ENCODE data around the gene FAM13C. TPM values are rescaled to one million over a fixed set of nuclear protein-coding genes. Genes with fewer than 3 reads are reported as not detected.
"Not testable (repeated sequence)": the region's sequence is repeated elsewhere in the genome, so short reads cannot be mapped to it uniquely, and the experiment has no call there.

The FAM13C gene
- 10 to 100 TPM; 56.7 to 66.7 TPM for total RNA-seq

DNA sequence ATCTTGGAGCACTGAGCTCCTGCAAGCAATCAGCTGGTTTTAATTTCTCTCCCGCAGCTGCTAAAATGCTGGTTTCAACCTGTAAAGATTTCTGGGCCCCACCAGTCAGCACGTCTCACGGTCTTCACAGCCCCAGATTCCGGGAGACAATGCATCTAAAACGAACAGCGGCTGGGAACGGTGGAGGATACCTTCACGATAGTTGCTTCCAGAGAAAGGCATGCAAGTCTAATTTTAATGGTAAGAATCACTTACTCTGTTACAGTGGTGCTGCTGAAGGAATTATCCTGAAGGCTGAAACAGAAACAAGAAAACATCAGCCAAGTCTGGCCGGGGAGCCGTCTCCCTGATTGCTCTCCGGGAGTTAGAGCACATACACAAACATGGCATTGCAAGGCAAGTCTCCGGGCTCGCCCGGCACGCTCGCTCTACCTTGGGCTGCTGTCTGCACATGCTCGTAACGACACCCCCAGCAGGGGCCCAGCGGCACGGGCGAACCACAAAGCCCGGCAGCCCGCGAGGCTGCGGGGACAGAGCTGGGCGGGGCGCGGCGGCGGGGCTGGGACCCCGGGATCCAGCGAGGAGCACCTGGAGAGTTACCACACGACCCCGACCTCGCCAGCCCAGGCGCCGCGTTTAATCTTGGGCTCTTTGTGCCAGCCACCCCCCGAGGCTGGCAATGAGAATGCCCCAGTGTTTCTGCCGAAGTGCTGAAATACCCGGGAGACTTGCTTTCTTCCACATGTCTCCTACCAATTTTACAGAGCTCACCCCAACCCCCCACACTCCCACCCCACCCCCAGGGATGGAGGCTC, at the start of gene FAM13C:
FAM13C (minus strand) TSS at position 406 of the 815 bp plus-strand sequence; CDS start at position 317, 89 bp downstream.
- WGBS: under 1% methylated on average over 41 of the region's 41 CpGs
- no peaks in the 10 kb centered on the region for H3K36me3 ChIP-seq
- peak within 1 kb of the TSS; percentile 54 to 56 for H3K4me3 ChIP-seq
- H3K9me3 ChIP-seq: no peaks in the 10 kb centered on the region
- H3K4me1 ChIP-seq (replicated peaks): peaks cover 6% of the 10 kb centered on the region
- no peaks in the 10 kb centered on the region for H3K27me3 ChIP-seq (replicated peaks; ENCODE audit: insufficient read depth)
- DNase-seq (ENCODE audit: low spot score): peak; percentile 83
- peak within 1 kb of the TSS; percentile 93 to 96 for H3K27ac ChIP-seq
- intact Hi-C loops (cut with DNase I): no loop called here
- TF ChIP-seq POLR2A (IDR thresholded peaks at IDR 0.05): no peak
- peak; percentile 45 for TF ChIP-seq POLR2AphosphoS5 (IDR thresholded peaks at IDR 0.05)
- TF ChIP-seq, protein P1, sequence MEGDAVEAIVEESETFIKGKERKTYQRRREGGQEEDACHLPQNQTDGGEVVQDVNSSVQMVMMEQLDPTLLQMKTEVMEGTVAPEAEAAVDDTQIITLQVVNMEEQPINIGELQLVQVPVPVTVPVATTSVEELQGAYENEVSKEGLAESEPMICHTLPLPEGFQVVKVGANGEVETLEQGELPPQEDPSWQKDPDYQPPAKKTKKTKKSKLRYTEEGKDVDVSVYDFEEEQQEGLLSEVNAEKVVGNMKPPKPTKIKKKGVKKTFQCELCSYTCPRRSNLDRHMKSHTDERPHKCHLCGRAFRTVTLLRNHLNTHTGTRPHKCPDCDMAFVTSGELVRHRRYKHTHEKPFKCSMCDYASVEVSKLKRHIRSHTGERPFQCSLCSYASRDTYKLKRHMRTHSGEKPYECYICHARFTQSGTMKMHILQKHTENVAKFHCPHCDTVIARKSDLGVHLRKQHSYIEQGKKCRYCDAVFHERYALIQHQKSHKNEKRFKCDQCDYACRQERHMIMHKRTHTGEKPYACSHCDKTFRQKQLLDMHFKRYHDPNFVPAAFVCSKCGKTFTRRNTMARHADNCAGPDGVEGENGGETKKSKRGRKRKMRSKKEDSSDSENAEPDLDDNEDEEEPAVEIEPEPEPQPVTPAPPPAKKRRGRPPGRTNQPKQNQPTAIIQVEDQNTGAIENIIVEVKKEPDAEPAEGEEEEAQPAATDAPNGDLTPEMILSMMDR (IDR thresholded peaks at IDR 0.05): peak in 1 of 4 experiments; percentile 22

DNA sequence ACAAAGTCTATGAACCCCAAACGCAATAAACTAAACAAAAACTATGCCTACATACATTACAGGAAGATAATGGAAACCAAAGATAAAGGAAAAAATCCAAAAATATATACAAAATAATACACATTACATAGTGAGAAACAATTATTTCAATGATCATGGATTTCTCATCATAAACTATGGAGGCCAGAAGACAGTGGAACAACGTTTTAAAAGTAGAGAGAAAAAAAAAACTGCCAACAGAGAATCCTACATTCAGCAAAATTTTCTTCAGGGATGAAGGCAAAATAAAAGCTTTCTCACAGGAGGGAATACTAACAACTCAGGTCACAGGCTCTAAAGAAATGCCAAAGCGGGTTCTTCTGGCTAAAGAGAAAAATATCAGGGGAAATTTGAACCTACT, 42.9 kb upstream of the FAM13C start:
- intact Hi-C loops (cut with DNase I): no loop called here
- no peaks in the 10 kb centered on the region for H3K27me3 ChIP-seq (replicated peaks; ENCODE audit: insufficient read depth)
- no peak overlapping the region for H3K4me3 ChIP-seq
- TF ChIP-seq POLR2A (IDR thresholded peaks at IDR 0.05): no peak
- no peak for TF ChIP-seq POLR2AphosphoS5 (IDR thresholded peaks at IDR 0.05)
- TF ChIP-seq, protein P1 (IDR thresholded peaks at IDR 0.05): no peak
- H3K36me3 ChIP-seq: no peaks in the 10 kb centered on the region
- H3K27ac ChIP-seq: no peak overlapping the region
- DNase-seq (ENCODE audit: low spot score): no peak
- 94% methylated on average over 3 of the region's 3 CpGs for WGBS
- H3K4me1 ChIP-seq (replicated peaks): no peaks in the 10 kb centered on the region
- H3K9me3 ChIP-seq: no peaks in the 10 kb centered on the region

GRCh38 chr10:59400214-59400613, 37.9 kb upstream of the FAM13C start:
- intact Hi-C loops (cut with DNase I): no loop called here
- no peaks in the 10 kb centered on the region for H3K36me3 ChIP-seq
- 88% methylated on average over 1 of the region's 1 CpG for WGBS
- no peaks in the 10 kb centered on the region for H3K27me3 ChIP-seq (replicated peaks; ENCODE audit: insufficient read depth)
- DNase-seq (ENCODE audit: low spot score): no peak
- no peak overlapping the region for H3K4me3 ChIP-seq
- no peaks in the 10 kb centered on the region for H3K9me3 ChIP-seq
- no peak for TF ChIP-seq POLR2A (IDR thresholded peaks at IDR 0.05)
- TF ChIP-seq, protein P1 (IDR thresholded peaks at IDR 0.05): no peak
- TF ChIP-seq POLR2AphosphoS5 (IDR thresholded peaks at IDR 0.05): no peak
- H3K4me1 ChIP-seq (replicated peaks): no peaks in the 10 kb centered on the region
- no peak overlapping the region for H3K27ac ChIP-seq

DNA sequence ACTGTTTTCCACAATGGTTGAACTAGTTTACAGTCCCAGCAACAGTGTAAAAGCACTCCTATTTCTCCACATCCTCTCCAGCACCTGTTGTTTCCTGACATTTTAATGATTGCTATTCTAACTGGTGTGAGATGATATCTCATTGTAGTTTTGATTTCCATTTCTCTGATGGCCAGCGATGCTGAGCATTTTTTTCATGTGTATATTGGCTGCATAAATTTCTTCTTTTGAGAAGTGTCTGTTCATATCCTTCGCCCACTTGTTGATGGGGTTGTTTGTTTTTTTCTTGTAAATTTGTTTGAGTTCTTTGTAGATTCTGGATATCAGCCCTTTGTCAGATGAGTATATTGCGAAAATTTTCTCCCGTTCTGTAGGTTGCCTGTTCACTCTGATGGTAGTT, 37.0 kb upstream of the FAM13C start:
- H3K27ac ChIP-seq; H3K36me3 ChIP-seq; intact Hi-C loops (cut with DNase I); DNase-seq (ENCODE audit: low spot score); H3K4me1 ChIP-seq (replicated peaks); H3K9me3 ChIP-seq; H3K27me3 ChIP-seq (replicated peaks; ENCODE audit: insufficient read depth); H3K4me3 ChIP-seq: not testable (repeated sequence)
- 79% methylated on average over 4 of the region's 4 CpGs for WGBS

- no peak for DNase-seq (ENCODE audit: low spot score)
- Histone ChIP-seq H3K4me3 (no peak overlapping the region), H3K9me3 (no peaks in the 10 kb centered on the region), H3K36me3 (no peaks in the 10 kb centered on the region), H3K27me3 (replicated peaks; ENCODE audit: insufficient read depth) (no peaks in the 10 kb centered on the region), H3K4me1 (replicated peaks) (no peaks in the 10 kb centered on the region), H3K27ac (no peak overlapping the region)
- TF ChIP-seq, protein P1 (IDR thresholded peaks at IDR 0.05): no peak
- TF ChIP-seq POLR2AphosphoS5 (IDR thresholded peaks at IDR 0.05): no peak
- TF ChIP-seq POLR2A (IDR thresholded peaks at IDR 0.05): no peak
- 88% methylated on average over 3 of the region's 3 CpGs for WGBS
- intact Hi-C loops (cut with DNase I): no loop called here
Measured at GRCh38 chr10:59397961-59398360, 35.6 kb upstream of the FAM13C start.

All from prostate gland (tissue), 2 donors.